Measurements from ENCODE around the gene OOSP4A.
"Not testable (repeated sequence)": the region's sequence is repeated elsewhere in the genome, so short reads cannot be mapped to it uniquely, and the experiment has no call there.

OOSP4A gene

DNA sequence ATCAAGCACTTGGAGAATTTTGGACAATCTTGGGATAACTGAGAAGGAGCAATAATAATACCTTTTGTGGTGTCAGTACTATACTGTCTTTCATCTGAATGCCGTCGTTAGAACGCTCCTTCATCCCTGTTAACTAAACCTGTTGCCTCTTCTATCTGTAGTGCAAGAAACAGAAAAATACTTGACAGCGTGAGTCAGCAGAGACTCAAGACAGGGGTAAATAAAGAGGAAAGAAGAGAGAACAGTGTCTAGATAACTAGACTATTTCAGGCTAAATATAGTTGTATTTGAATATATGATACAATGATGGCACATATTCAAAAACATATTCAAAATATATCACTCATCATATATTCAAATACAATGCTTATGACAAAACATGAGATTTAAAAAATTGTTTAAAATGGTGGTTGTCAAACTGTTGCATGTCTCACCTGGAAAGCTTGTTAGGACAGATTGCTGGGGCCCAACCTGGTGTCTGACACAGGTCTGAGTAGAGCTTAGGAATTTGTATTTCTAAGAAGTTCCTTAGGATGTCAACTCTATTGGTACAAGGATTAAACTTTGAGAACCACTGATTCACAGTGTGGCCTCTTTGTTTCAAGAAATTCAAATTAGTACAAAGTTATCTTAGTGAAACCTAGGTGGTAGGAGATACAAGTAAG lies 17.4 kb downstream of the OOSP4A start:
- no peak for DNase-seq

DNA sequence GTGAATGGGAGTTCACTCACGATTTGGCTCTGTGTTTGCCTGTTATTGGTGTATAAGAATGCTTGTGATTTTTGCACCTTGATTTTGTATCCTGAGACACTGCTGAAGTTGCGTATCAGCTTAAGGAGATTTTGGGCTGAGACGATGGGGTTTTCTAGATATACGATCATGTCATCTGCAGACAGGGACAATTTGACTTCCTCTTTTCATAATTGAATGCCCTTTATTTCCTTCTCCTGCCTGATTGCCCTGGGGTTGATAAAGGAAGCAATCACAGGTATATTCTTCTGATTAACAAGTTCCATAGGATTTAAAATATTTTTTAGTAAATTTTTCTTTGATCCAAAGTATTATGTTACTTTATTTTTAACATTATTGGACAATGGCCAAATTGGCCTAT lies 18.2 kb downstream of the OOSP4A start:
- DNase-seq: not testable (repeated sequence)

DNA sequence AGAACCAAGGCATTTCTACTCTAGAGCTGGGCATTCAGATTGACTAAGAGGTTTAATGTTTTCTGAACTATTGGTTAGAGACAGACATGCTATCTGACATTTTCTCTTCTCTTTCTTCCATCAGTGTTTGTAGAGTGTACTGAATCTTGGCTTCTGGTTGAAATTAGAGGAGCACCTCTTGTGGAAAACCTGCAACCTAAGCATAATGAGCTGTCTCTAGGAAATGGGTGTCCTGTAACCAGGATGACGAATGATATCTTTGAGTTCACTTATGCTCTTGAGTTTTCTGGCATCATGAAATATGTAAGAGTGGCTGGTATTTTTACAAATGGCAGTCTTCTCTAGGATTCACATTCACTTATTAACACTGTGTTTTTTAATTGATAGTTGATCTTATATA lies 19.4 kb downstream of the OOSP4A start:
- DNase-seq: no peak

DNA sequence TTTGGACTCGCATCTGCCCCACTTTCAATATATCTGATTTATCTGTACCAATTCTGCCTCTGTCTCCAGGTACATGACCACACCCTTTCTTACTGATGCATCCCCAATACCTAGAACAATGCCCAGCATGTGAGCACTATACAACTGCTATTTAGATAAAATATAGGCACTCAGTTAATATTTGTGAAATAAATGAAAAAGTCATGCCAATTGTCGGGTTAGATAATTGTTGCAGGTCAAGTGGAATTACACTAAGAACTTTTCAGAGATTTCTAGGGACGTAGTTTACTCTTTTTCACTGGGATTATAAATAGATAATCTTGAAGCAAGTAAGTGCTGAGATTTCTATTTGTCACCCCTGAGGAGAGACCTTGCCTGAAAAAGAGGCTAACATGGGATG lies 20.5 kb downstream of the OOSP4A start:
- DNase-seq: no peak

DNA sequence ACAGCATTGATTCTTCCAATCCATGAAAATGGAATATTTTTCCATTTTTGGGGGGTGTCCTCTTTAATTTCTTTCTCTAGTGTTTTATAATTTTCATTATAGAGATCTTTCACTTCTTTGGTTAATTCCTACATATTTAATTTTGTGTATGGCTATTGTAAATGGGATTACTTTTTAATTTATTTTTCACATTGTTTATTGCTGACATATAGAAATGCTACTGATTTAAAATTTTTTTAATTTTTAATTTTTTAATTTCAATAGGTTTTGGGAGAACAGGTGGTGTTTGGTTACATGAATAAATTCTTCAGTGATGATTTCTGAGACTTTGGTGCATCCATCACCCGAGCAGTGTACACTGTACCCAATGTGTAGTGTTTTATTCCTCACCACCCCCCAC lies 26.6 kb downstream of the OOSP4A start:
- no peak for DNase-seq

DNA sequence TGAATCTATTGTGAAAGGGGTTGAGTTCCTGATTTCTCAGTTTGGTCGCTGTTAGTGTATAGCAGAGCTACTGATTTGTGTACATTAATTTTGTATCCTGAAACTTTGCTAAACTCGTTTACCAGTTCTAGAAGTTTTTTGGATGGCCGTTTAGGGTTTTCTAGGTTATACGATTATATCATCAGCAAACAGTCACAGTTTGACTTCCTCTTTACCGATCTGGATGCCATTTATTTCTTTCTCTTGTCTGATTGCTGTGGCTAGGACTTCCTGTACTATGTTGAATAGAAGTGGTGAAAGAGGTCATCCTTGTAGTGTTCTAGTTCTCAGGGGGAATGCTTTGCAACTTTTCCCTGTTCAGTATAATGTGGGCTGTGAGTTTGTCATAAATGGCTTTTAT lies 28.6 kb downstream of the OOSP4A start:
- no peak for DNase-seq

DNA sequence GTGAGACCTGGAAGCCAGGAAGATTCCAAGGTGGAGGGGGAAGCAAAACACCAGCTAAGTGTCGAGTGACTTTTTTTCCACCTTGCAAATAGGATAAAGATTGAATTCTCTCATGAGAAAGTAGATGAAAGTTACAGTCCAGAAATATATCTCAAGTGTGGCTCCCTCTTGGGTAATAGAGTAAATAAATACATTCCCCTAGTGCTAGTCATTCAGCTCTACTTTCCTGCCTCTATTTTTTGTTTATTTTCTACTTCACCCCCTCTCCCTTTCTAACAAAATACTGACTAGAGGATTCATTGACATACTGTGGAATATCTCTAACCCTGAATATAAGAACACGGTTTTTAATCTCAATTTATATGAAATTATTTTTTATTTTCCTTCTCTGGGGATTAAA lies 34.0 kb downstream of the OOSP4A start:
- DNase-seq: no peak

DNA sequence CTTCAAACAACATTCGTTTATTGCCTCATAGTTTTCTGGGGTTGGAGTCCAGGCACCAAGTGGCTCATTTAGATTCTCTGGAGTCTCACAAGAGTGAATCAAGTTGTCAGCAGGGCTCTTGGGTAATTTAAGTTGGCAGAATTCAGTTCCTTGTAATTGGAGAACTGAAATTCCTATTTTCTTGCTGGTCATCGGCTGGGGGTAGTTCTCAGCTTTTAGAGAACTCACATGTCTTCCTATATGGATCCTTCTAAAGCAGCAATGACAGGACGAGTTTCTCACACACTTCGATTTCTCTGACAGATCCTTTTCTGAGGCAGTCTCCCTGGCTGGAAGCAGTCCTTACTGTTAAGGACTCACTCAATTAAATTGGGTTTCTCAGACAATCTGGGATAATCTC lies 35.9 kb downstream of the OOSP4A start:
- no peak for DNase-seq

DNA sequence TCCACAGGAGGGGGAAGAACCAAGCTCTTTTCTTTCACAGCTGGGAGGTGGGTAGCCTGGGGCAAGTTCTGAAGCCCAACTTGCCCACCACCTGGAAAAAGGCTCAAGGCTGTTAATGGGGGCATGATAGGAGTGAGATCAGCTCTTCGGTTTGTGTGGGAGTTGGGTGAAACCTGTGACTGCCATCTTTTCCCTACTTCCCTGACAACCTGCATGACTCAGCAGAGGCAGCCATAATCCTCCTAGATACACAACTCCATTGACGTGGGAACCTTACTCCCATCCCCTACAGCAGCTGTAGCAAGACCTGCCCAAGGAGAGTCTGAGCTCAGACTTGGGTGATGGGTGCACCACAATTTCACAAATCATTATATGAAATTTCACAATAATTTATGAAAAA lies 39.9 kb downstream of the OOSP4A start:
- DNase-seq: no peak

DNA sequence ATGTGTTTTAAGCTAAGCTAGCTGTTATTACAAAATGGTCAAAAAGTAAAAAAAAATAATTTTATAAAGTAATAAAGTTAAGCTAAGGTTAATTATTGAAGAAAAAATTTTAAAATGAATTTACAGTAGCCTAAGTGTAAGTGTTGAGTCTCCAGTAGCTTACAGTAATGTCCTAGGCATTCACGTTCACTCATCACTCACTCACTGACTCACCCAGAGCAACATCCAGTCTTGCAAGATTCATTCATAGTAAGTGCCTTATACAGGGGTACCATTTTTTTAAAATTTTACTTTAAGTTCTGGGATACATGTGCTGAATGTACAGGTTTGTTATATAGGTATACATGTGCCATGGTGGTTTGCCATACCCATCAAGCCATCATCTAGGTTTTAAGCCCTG lies 41.5 kb downstream of the OOSP4A start:
- no peak for DNase-seq

DNA sequence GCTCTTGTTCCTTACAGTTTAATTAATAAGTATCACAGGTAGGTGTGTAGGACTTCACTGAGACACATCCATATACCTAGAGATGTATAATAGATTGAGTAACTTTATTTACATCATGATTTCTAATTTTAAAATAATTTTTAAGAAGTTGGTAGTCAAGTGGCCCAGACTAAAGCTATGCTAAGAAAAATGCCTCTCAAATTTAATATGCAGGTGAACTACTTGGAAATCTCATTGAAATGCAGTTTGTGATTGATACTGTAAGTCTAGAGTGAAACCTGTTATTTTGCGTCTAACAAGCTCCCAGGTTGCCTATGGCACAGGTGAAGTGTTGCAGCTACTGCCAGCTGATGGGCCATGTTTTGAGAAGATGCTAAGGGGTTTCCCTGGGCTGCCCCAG lies 53.0 kb downstream of the OOSP4A start, which contains the start of gene OOSP4B:
TSS of gene OOSP4B (plus strand) at position 301 of the 400 bp plus-strand sequence.
- no peak for DNase-seq

DNA sequence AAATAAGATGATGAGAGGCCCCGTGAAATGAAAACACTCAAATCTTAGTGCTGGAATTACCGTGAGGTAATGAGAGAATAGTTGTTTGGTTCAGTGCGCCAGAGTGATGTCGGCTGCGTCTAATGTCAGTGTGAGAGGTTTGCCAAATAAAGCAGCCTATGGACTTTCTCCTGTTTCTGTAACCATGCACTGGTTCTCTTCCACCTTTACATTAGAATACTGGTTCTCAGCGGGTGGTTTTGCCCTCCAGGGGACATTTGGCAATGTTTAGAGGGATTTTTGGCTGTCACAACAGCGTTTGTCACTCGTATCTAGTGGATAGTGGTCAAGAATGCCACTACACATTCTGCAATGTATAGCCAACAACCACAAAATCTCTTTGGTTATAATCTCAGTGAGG lies 54.2 kb downstream of the OOSP4A start:
- no peak for DNase-seq

Data from RPMI8226 (cell line).